PFSK-1 (cell line): ENCODE measurements around the gene KCNK6.

Experiments
- FOXP2 ChIP-seq: optimal IDR thresholded peaks from 2 replicates; pipeline ENCODE3; 2011; ENCODE audit warnings: borderline replicate concordance, control low read depth, inconsistent platforms; ENCODE audit not compliant: insufficient read depth; ENCODE audit errors: extremely low read length, extremely low read depth
- POLR2AphosphoS5 ChIP-seq: IDR thresholded peaks from 2 replicates; pipeline ENCODE4 v1.6.1; 2012; ENCODE audit warnings: low read depth, mild to moderate bottlenecking, control low read depth, low read length, moderate library complexity
- REST ChIP-seq, 2 experiments: IDR thresholded peaks; 2 replicates each; pipeline versions ENCODE4 v1.6.1 to v1.8.0; 2011 to 2012; ENCODE audit warnings: low read depth in 2 of 2, low read length in 2 of 2, control low read depth in 1 of 2, inconsistent platforms in 1 of 2, mild to moderate bottlenecking in 1 of 2, moderate library complexity in 1 of 2; ENCODE audit not compliant: insufficient read depth in 1 of 2
- TAF1 ChIP-seq: IDR thresholded peaks from 2 replicates; pipeline ENCODE4 v1.6.1; 2012; ENCODE audit warnings: low read length, control low read depth, borderline replicate concordance; ENCODE audit not compliant: insufficient read depth

GRCh38 chr19:38361633-38362075, 42.0 kb downstream of the KCNK6 start:
- TF ChIP-seq TAF1 (peak; percentile 40; the same call in 1 of the 2 replicates), POLR2AphosphoS5 (0 out of 2 replicates have a peak, but pooled peaks have one; percentile 27), REST (IDR thresholded peaks at IDR 0.05; ENCODE audit: insufficient read depth in 1 of 2, low read depth in 2 of 2, low read length in 2 of 2) (no peak), FOXP2 (no peak)
